ENCODE results near the gene NIPBL. TPM values are rescaled to one million over a fixed set of nuclear protein-coding genes. Genes with fewer than 3 reads are reported as not detected.

NIPBL gene
- total and polyA plus RNA-seq, 7 experiments from 2014 or later = 28.2 to 123 (median 110) TPM

DNA sequence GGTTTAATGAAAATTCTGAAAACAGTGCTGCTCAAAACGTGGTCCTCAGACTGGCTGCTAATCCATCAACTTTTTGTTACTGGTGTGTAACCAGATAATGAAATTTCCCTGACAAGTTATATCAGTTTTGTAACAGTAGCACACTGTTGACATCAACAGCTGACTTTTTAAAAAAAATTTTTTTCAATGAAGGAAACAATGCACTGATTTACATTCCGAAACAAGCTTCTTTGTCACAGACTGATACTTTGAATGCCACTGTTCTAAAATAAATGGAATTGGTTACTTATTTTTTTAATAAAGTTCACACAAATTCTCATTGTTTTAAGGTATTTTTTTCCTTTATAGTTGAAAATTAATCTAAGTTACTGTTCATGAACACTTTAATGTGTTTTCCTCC, 169.1 kb downstream of the NIPBL start:
- Histone ChIP-seq H3K27me3 (ENCODE audit: control insufficient read depth in 2 of 2, insufficient read depth in 2 of 2, low read length in 2 of 2) (no peaks in the 10 kb centered on the region), H3K4me1 (ENCODE audit: control insufficient read depth in 2 of 2, insufficient read depth in 2 of 2, low read length in 2 of 2) (no peaks in the 10 kb centered on the region), H3K27ac (ENCODE audit: low read depth, low read length) (no peak overlapping the region), H3K4me3 (ENCODE audit: low read length) (no peak overlapping the region), H3K36me3 (ENCODE audit: control insufficient read depth in 2 of 3, insufficient read depth in 3 of 3, low read length in 3 of 3) (peaks cover 13 to 49% (median 15%) of the 10 kb centered on the region in 3 experiments), H3K9me3 (ENCODE audit: control insufficient read depth in 2 of 3, low read length in 3 of 3) (no peaks in the 10 kb centered on the region)
- H3K27ac Mint-ChIP-seq = peak overlapping the region in 2 of 9 donors; percentile 26 to 72
- peaks cover 0 to 2% (median 0%) of the 10 kb centered on the region in 7 donors for H3K4me1 Mint-ChIP-seq
- no peak overlapping the region for H3K4me3 Mint-ChIP-seq
- ATAC-seq = no peak
- peaks cover 4 to 40% (median 23%) of the 10 kb centered on the region in 5 donors for H3K36me3 Mint-ChIP-seq
- no peak for DNase-seq
- no peaks in the 10 kb centered on the region for H3K27me3 Mint-ChIP-seq
- no peaks in the 10 kb centered on the region for H3K9me3 Mint-ChIP-seq
- intact Hi-C loops (cut with micrococcal nuclease) = loop anchor here (5.0 to 10.0 kb wide), 2 partner anchors 67 to 269 kb away; no protein-coding TSS in a partner anchor
- ChIA-PET POLR2A (interaction anchor here (0.8 kb wide), 1 partner anchor 13 kb away, joined by 5 read pairs; no protein-coding TSS in a partner anchor), CTCF (no interaction called here)

GRCh38 chr5:37047947-37048346, 171.4 kb downstream of the NIPBL start:
- Mint-ChIP-seq H3K4me1 (peaks cover 0 to 2% (median 0%) of the 10 kb centered on the region in 7 donors), H3K4me3 (no peak overlapping the region), H3K27me3 (no peaks in the 10 kb centered on the region), H3K9me3 (no peaks in the 10 kb centered on the region), H3K36me3 (peaks cover 7 to 49% (median 29%) of the 10 kb centered on the region in 5 donors), H3K27ac (no peak overlapping the region)
- peaks cover 15 to 53% (median 30%) of the 10 kb centered on the region in 3 experiments for H3K36me3 ChIP-seq (ENCODE audit: control insufficient read depth in 2 of 3, insufficient read depth in 3 of 3, low read length in 3 of 3)
- H3K27ac ChIP-seq (ENCODE audit: low read depth, low read length) = no peak overlapping the region
- DNase-seq (no peak), ATAC-seq (no peak)
- H3K4me1 ChIP-seq (ENCODE audit: control insufficient read depth in 2 of 2, insufficient read depth in 2 of 2, low read length in 2 of 2) = no peaks in the 10 kb centered on the region
- H3K27me3 ChIP-seq (ENCODE audit: control insufficient read depth in 2 of 2, insufficient read depth in 2 of 2, low read length in 2 of 2) = no peaks in the 10 kb centered on the region
- H3K4me3 ChIP-seq (ENCODE audit: low read length) = no peak overlapping the region
- POLR2A ChIA-PET = no interaction called here
- CTCF ChIA-PET = interaction anchor here (0.8 kb wide), 1 partner anchor 8 kb away, joined by 4 read pairs; no protein-coding TSS in a partner anchor
- intact Hi-C loops (cut with micrococcal nuclease) = loop anchor here (5.0 to 10.0 kb wide), 2 partner anchors 64 to 267 kb away; no protein-coding TSS in a partner anchor
- no peaks in the 10 kb centered on the region for H3K9me3 ChIP-seq (ENCODE audit: control insufficient read depth in 2 of 3, low read length in 3 of 3)

- Mint-ChIP-seq H3K9me3 (no peaks in the 10 kb centered on the region), H3K27ac (peak overlapping the region in 6 of 9 donors; percentile 3 to 67 (median 29)), H3K27me3 (no peaks in the 10 kb centered on the region), H3K4me3 (no peak overlapping the region), H3K36me3 (peaks cover 10 to 59% (median 31%) of the 10 kb centered on the region in 5 donors), H3K4me1 (peaks cover 0 to 14% (median 0%) of the 10 kb centered on the region in 7 donors)
- Histone ChIP-seq H3K4me3 (ENCODE audit: low read length) (no peak overlapping the region), H3K27me3 (ENCODE audit: control insufficient read depth in 2 of 2, insufficient read depth in 2 of 2, low read length in 2 of 2) (no peaks in the 10 kb centered on the region), H3K36me3 (ENCODE audit: control insufficient read depth in 2 of 3, insufficient read depth in 3 of 3, low read length in 3 of 3) (peaks cover 10 to 51% (median 42%) of the 10 kb centered on the region in 3 experiments), H3K27ac (ENCODE audit: low read depth, low read length) (no peak overlapping the region), H3K4me1 (ENCODE audit: control insufficient read depth in 2 of 2, insufficient read depth in 2 of 2, low read length in 2 of 2) (no peaks in the 10 kb centered on the region), H3K9me3 (ENCODE audit: control insufficient read depth in 2 of 3, low read length in 3 of 3) (no peaks in the 10 kb centered on the region)
- no peak for ATAC-seq
- intact Hi-C loops (cut with micrococcal nuclease) = no loop called here
- POLR2A ChIA-PET = no interaction called here
- DNase-seq = no peak
- CTCF ChIA-PET = no interaction called here
These were observed 177.8 kb downstream of the NIPBL start for GRCh38 chr5:37054391-37054790.

GRCh38 chr5:37055383-37055990, 178.9 kb downstream of the NIPBL start:
- intact Hi-C loops (cut with micrococcal nuclease) = loop anchor here in 1 of 2 donors (5.0 kb wide), 1 partner anchor 57 kb away; no protein-coding TSS in a partner anchor
- Mint-ChIP-seq H3K9me3 (no peaks in the 10 kb centered on the region), H3K4me3 (no peak overlapping the region), H3K4me1 (peaks cover 0 to 14% (median 0%) of the 10 kb centered on the region in 7 donors), H3K27ac (peak overlapping the region in 8 of 9 donors; percentile 4 to 44 (median 16)), H3K27me3 (no peaks in the 10 kb centered on the region), H3K36me3 (peaks cover 8 to 57% (median 31%) of the 10 kb centered on the region in 5 donors)
- DNase-seq (no peak), ATAC-seq (no peak)
- ChIA-PET CTCF (no interaction called here), POLR2A (interaction anchor here (0.7 kb wide), 1 partner anchor 79 kb away, joined by 3 read pairs; no protein-coding TSS in a partner anchor)
- H3K4me1 ChIP-seq (ENCODE audit: control insufficient read depth in 2 of 2, insufficient read depth in 2 of 2, low read length in 2 of 2) = no peaks in the 10 kb centered on the region
- no peak overlapping the region for H3K27ac ChIP-seq (ENCODE audit: low read depth, low read length)
- H3K9me3 ChIP-seq (ENCODE audit: control insufficient read depth in 2 of 3, low read length in 3 of 3) = no peaks in the 10 kb centered on the region
- H3K4me3 ChIP-seq (ENCODE audit: low read length) = no peak overlapping the region
- H3K36me3 ChIP-seq (ENCODE audit: control insufficient read depth in 2 of 3, insufficient read depth in 3 of 3, low read length in 3 of 3) = peaks cover 8 to 53% (median 37%) of the 10 kb centered on the region in 3 experiments
- H3K27me3 ChIP-seq (ENCODE audit: control insufficient read depth in 2 of 2, insufficient read depth in 2 of 2, low read length in 2 of 2) = no peaks in the 10 kb centered on the region

DNA sequence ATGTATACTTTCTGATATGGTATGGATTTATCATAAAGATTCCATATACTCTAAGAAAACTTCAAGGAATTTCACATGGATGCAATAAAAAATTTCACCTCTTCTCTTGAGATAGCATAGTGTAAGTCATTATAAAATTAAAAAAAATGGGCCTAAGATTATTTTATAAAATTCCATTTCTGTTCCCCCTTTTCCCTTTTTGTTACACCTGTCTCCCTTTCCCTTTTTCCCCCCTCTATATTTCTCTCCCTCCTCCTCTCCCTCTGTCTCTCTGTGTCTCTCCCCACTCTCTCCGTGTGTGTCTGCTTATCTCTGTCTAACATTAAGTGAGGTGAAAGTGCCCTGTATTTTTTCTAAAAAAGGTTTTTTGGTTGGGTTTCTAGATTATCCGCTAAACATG, 180.2 kb downstream of the NIPBL start:
- Mint-ChIP-seq H3K36me3 (peaks cover 3 to 54% (median 27%) of the 10 kb centered on the region in 5 donors), H3K4me3 (no peak overlapping the region), H3K9me3 (no peaks in the 10 kb centered on the region), H3K4me1 (peaks cover 0 to 14% (median 0%) of the 10 kb centered on the region in 7 donors), H3K27ac (peak overlapping the region in 8 of 9 donors; percentile 4 to 75 (median 34)), H3K27me3 (no peaks in the 10 kb centered on the region)
- Histone ChIP-seq H3K27me3 (ENCODE audit: control insufficient read depth in 2 of 2, insufficient read depth in 2 of 2, low read length in 2 of 2) (no peaks in the 10 kb centered on the region), H3K36me3 (ENCODE audit: control insufficient read depth in 2 of 3, insufficient read depth in 3 of 3, low read length in 3 of 3) (peaks cover 8 to 57% (median 29%) of the 10 kb centered on the region in 3 experiments), H3K9me3 (ENCODE audit: control insufficient read depth in 2 of 3, low read length in 3 of 3) (no peaks in the 10 kb centered on the region), H3K4me3 (ENCODE audit: low read length) (no peak overlapping the region), H3K27ac (ENCODE audit: low read depth, low read length) (no peak overlapping the region), H3K4me1 (ENCODE audit: control insufficient read depth in 2 of 2, insufficient read depth in 2 of 2, low read length in 2 of 2) (no peaks in the 10 kb centered on the region)
- ATAC-seq = no peak
- DNase-seq = no peak
- POLR2A ChIA-PET = no interaction called here
- CTCF ChIA-PET = no interaction called here
- intact Hi-C loops (cut with micrococcal nuclease) = loop anchor here in 1 of 2 donors (5.0 kb wide), 1 partner anchor 56 kb away; no protein-coding TSS in a partner anchor

GRCh38 chr5:37060030-37060429, 183.5 kb downstream of the NIPBL start:
- Mint-ChIP-seq H3K27me3 (no peaks in the 10 kb centered on the region), H3K9me3 (no peaks in the 10 kb centered on the region), H3K36me3 (peaks cover 3 to 53% (median 29%) of the 10 kb centered on the region in 5 donors), H3K27ac (peak overlapping the region in 5 of 9 donors; percentile 14 to 56 (median 34)), H3K4me1 (peaks cover 0 to 14% (median 0%) of the 10 kb centered on the region in 7 donors), H3K4me3 (no peak overlapping the region)
- DNase-seq (no peak), ATAC-seq (no peak)
- POLR2A ChIA-PET = no interaction called here
- Histone ChIP-seq H3K27ac (ENCODE audit: low read depth, low read length) (no peak overlapping the region), H3K4me3 (ENCODE audit: low read length) (no peak overlapping the region), H3K9me3 (ENCODE audit: control insufficient read depth in 2 of 3, low read length in 3 of 3) (no peaks in the 10 kb centered on the region), H3K36me3 (ENCODE audit: control insufficient read depth in 2 of 3, insufficient read depth in 3 of 3, low read length in 3 of 3) (peaks cover 8 to 70% (median 10%) of the 10 kb centered on the region in 3 experiments), H3K4me1 (ENCODE audit: control insufficient read depth in 2 of 2, insufficient read depth in 2 of 2, low read length in 2 of 2) (no peaks in the 10 kb centered on the region), H3K27me3 (ENCODE audit: control insufficient read depth in 2 of 2, insufficient read depth in 2 of 2, low read length in 2 of 2) (no peaks in the 10 kb centered on the region)
- intact Hi-C loops (cut with micrococcal nuclease) = no loop called here
- CTCF ChIA-PET = no interaction called here

All from naive thymus-derived CD4-positive, alpha-beta T cell (primary cell).